Naive thymus-derived CD4-positive, alpha-beta T cell (primary cell): ENCODE data around the gene ATP13A5. TPM values are rescaled to one million over a fixed set of nuclear protein-coding genes. Genes with fewer than 3 reads are reported as not detected.

Experiments
- ATAC-seq: fragments of 150-1000 bp; cut with Tn5 transposase; 2 replicates; pipeline ENCODE4 v1.10.0; 2021; ENCODE audit warnings: mild to moderate bottlenecking, moderate library complexity
- CTCF ChIA-PET: fragments of 350-600 bp; sonication (Branson Sonifier 250); formaldehyde crosslinking; loops from one replicate; lab custom pipeline; 2021; ENCODE audit warnings: antibody characterized with exemption; lab: Charles Lee
- POLR2A ChIA-PET: fragments of 350-600 bp; sonication (Branson Sonifier 250); formaldehyde crosslinking; loops from one replicate; lab custom pipeline; 2021; ENCODE audit warnings: antibody characterized with exemption, inconsistent platforms; lab: Charles Lee
- DNase-seq, 9 donors: peaks; one replicate each; pipeline versions ENCODE4 v3.0.0 to v3.0.0-alpha.2; 2020 to 2022; ENCODE audit warnings: mixed read lengths in 1 of 9
- H3K27ac ChIP-seq: one replicate; pipeline ENCODE4 v1.7.0; 2013; ENCODE audit warnings: mild to moderate bottlenecking, low read depth, low read length, moderate library complexity
- H3K27me3 ChIP-seq, 2 donors: one replicate each; pipeline ENCODE4 v1.7.0; 2013; ENCODE audit warnings: low read length in 2 of 2, mild to moderate bottlenecking in 2 of 2, moderate library complexity in 2 of 2; ENCODE audit not compliant: control insufficient read depth in 2 of 2, insufficient read depth in 2 of 2
- H3K36me3 ChIP-seq, 3 experiments: 1 replicate in 2 of 3; 2 replicates in 1 of 3; pipeline ENCODE4 v1.7.0; 2013; ENCODE audit warnings: low read length in 3 of 3, mild to moderate bottlenecking in 3 of 3, moderate library complexity in 1 of 3; ENCODE audit not compliant: insufficient read depth in 3 of 3, control insufficient read depth in 2 of 3
- H3K4me1 ChIP-seq, 2 donors: one replicate each; pipeline ENCODE4 v1.7.0; 2013; ENCODE audit warnings: low read length in 2 of 2, mild to moderate bottlenecking in 2 of 2, moderate library complexity in 1 of 2; ENCODE audit not compliant: control insufficient read depth in 2 of 2, insufficient read depth in 2 of 2
- H3K4me3 ChIP-seq: 2 replicates; pipeline ENCODE4 v1.7.0; 2013; ENCODE audit warnings: mild to moderate bottlenecking, low read length
- H3K9me3 ChIP-seq, 3 experiments: 1 replicate in 2 of 3; 2 replicates in 1 of 3; pipeline ENCODE4 v1.7.0; 2013; ENCODE audit warnings: low read length in 3 of 3; ENCODE audit not compliant: control insufficient read depth in 2 of 3
- H3K27ac Mint-ChIP-seq, 9 donors: one replicate each; pipeline ENCODE4 v1.8.0; 2020 to 2022; ENCODE audit warnings: mixed read lengths in 9 of 9, mild to moderate bottlenecking in 8 of 9, moderate library complexity in 5 of 9, inconsistent platforms in 2 of 9
- H3K27me3 Mint-ChIP-seq, 5 donors: one replicate each; pipeline ENCODE4 v1.8.0; 2021 to 2022; ENCODE audit warnings: mixed read lengths in 5 of 5, mild to moderate bottlenecking in 1 of 5
- H3K36me3 Mint-ChIP-seq, 5 donors: one replicate each; pipeline ENCODE4 v1.8.0; 2020 to 2022; ENCODE audit warnings: mixed read lengths in 5 of 5, mild to moderate bottlenecking in 3 of 5, inconsistent platforms in 1 of 5
- H3K4me1 Mint-ChIP-seq, 7 donors: one replicate each; pipeline ENCODE4 v1.8.0; 2020 to 2022; ENCODE audit warnings: mixed read lengths in 7 of 7, mild to moderate bottlenecking in 3 of 7, inconsistent platforms in 1 of 7
- H3K4me3 Mint-ChIP-seq, 10 donors: one replicate each; pipeline ENCODE4 v1.8.0; 2020 to 2022; ENCODE audit warnings: mild to moderate bottlenecking in 10 of 10, mixed read lengths in 10 of 10, moderate library complexity in 6 of 10, inconsistent platforms in 2 of 10
- H3K9me3 Mint-ChIP-seq, 11 donors: one replicate each; pipeline ENCODE4 v1.8.0; 2020 to 2022; ENCODE audit warnings: mixed read lengths in 11 of 11, mild to moderate bottlenecking in 4 of 11, inconsistent platforms in 1 of 11, moderate library complexity in 1 of 11
- intact Hi-C, 2 donors: fragments of 100-400 bp; cut with micrococcal nuclease; formaldehyde crosslinking; loops; one replicate each; pipeline ENCODE4 v1.15.1; 2023
- polyA plus RNA-seq, 2 donors: library from polyadenylated mRNA; unstranded; fragments of 300-500 nt; fragmentation: Illumina TruSeq; gene quantifications; one replicate each; pipeline ENCODE4 v1.2.3, GENCODE V29; 2021
- total RNA-seq, 6 experiments: library from RNA in 5 of 6; stranded (reverse) in 5 of 6; gene quantifications; 1 replicate in 5 of 6; 2 replicates in 1 of 6; pipeline ENCODE4 v1.2.3 and lab custom pipeline; 2021 to 2026

ATP13A5 gene
- total and polyA plus RNA-seq, 7 experiments from 2014 or later: not detected

GRCh38 chr3:193335031-193335430, 43.5 kb downstream of the ATP13A5 start:
- no peaks in the 10 kb centered on the region for H3K4me1 ChIP-seq
- H3K4me1 Mint-ChIP-seq: no peaks in the 10 kb centered on the region
- no peak for ATAC-seq
- peaks cover 0 to 7% (median 0%) of the 10 kb centered on the region in 11 donors for H3K9me3 Mint-ChIP-seq
- intact Hi-C loops: no loop called here
- no peaks in the 10 kb centered on the region for H3K36me3 ChIP-seq
- no peaks in the 10 kb centered on the region for H3K27me3 ChIP-seq
- no peak overlapping the region for H3K27ac Mint-ChIP-seq
- ChIA-PET POLR2A (no interaction called here), CTCF (no interaction called here)
- no peak overlapping the region for H3K4me3 Mint-ChIP-seq
- H3K9me3 ChIP-seq: no peaks in the 10 kb centered on the region
- H3K4me3 ChIP-seq: no peak overlapping the region
- H3K36me3 Mint-ChIP-seq: no peaks in the 10 kb centered on the region
- no peak overlapping the region for H3K27ac ChIP-seq
- peaks cover 0 to 18% (median 6%) of the 10 kb centered on the region in 5 donors for H3K27me3 Mint-ChIP-seq
- DNase-seq: no peak

- no peak for DNase-seq
- intact Hi-C loops: no loop called here
- Histone ChIP-seq H3K27ac (no peak overlapping the region), H3K9me3 (no peaks in the 10 kb centered on the region), H3K27me3 (no peaks in the 10 kb centered on the region), H3K4me1 (no peaks in the 10 kb centered on the region), H3K4me3 (no peak overlapping the region), H3K36me3 (no peaks in the 10 kb centered on the region)
- Mint-ChIP-seq H3K27me3 (peaks cover 0 to 9% (median 5%) of the 10 kb centered on the region in 5 donors), H3K4me3 (no peak overlapping the region), H3K27ac (no peak overlapping the region), H3K9me3 (peaks cover 0 to 7% (median 0%) of the 10 kb centered on the region in 11 donors), H3K36me3 (no peaks in the 10 kb centered on the region), H3K4me1 (no peaks in the 10 kb centered on the region)
- no peak for ATAC-seq
- ChIA-PET POLR2A (no interaction called here), CTCF (interaction anchor here (1.2 kb wide), 1 partner anchor 11 kb away, joined by 3 read pairs; no protein-coding TSS in a partner anchor)
These were observed 45.3 kb downstream of the ATP13A5 start for GRCh38 chr3:193333229-193333628.

- intact Hi-C loops: no loop called here
These were observed 47.9 kb downstream of the ATP13A5 start for GRCh38 chr3:193330555-193331204.

DNA sequence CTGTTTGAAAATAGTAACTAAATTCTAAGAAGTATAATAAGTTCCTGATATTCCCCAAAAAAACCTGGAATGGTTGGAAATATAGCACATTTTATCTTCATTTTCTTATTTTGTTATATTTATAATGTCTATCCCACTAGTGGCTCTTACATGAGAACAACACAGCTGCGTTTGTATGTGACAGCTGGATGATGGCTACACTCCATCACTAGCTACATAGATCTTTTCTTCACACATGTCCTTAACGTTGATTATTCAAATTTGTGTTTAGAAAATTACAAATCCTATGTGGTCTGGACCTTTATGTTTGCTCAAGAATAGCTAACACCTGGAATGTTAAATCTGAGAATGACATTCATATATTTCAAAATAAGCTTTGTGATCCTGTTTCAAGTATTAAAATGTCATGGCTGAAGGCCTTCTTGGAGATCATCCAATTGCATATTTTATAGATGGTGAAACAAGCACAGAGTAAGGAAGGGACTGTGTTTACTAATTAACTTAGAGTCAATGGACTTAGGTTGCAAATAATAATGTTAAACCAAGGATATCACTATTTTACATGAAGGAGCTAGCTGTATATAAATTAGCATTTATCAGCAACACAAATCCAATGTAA, 60.8 kb downstream of the ATP13A5 start:
- ChIA-PET POLR2A (no interaction called here), CTCF (no interaction called here)
- no peaks in the 10 kb centered on the region for H3K27me3 ChIP-seq
- Mint-ChIP-seq H3K9me3 (peaks cover 0 to 2% (median 0%) of the 10 kb centered on the region in 11 donors), H3K36me3 (no peaks in the 10 kb centered on the region), H3K4me3 (no peak overlapping the region), H3K27me3 (peaks cover 0 to 14% (median 0%) of the 10 kb centered on the region in 5 donors), H3K4me1 (no peaks in the 10 kb centered on the region), H3K27ac (no peak overlapping the region)
- ATAC-seq: no peak
- H3K27ac ChIP-seq: no peak overlapping the region
- no peak overlapping the region for H3K4me3 ChIP-seq
- no peak for DNase-seq
- H3K4me1 ChIP-seq: no peaks in the 10 kb centered on the region
- intact Hi-C loops: no loop called here
- H3K36me3 ChIP-seq: no peaks in the 10 kb centered on the region
- no peaks in the 10 kb centered on the region for H3K9me3 ChIP-seq

More at GRCh38 chr3:193330555-193331204, 47.9 kb downstream of the ATP13A5 start:
- ChIA-PET POLR2A (no interaction called here), CTCF (no interaction called here)
- no peak overlapping the region for H3K27ac ChIP-seq
- Mint-ChIP-seq H3K4me1 (no peaks in the 10 kb centered on the region), H3K9me3 (peaks cover 0 to 4% (median 0%) of the 10 kb centered on the region in 11 donors), H3K27ac (no peak overlapping the region), H3K36me3 (no peaks in the 10 kb centered on the region), H3K4me3 (no peak overlapping the region), H3K27me3 (peaks cover 0 to 18% (median 5%) of the 10 kb centered on the region in 5 donors)
- H3K27me3 ChIP-seq: no peaks in the 10 kb centered on the region
- DNase-seq (no peak), ATAC-seq (no peak)
- no peak overlapping the region for H3K4me3 ChIP-seq
- H3K36me3 ChIP-seq: no peaks in the 10 kb centered on the region
- no peaks in the 10 kb centered on the region for H3K4me1 ChIP-seq
- no peaks in the 10 kb centered on the region for H3K9me3 ChIP-seq

- H3K9me3 ChIP-seq: no peaks in the 10 kb centered on the region
- H3K9me3 Mint-ChIP-seq: no peaks in the 10 kb centered on the region
- peaks cover 0 to 15% (median 4%) of the 10 kb centered on the region in 5 donors for H3K27me3 Mint-ChIP-seq
- DNase-seq (no peak), ATAC-seq (no peak)
- no peaks in the 10 kb centered on the region for H3K4me1 ChIP-seq
- no peak overlapping the region for H3K4me3 ChIP-seq
- H3K4me3 Mint-ChIP-seq: no peak overlapping the region
- CTCF ChIA-PET: no interaction called here
- H3K36me3 ChIP-seq: no peaks in the 10 kb centered on the region
- H3K27ac ChIP-seq: no peak overlapping the region
- intact Hi-C loops: no loop called here
- no peaks in the 10 kb centered on the region for H3K4me1 Mint-ChIP-seq
- POLR2A ChIA-PET: no interaction called here
- H3K27ac Mint-ChIP-seq: no peak overlapping the region
- H3K36me3 Mint-ChIP-seq: no peaks in the 10 kb centered on the region
- no peaks in the 10 kb centered on the region for H3K27me3 ChIP-seq
These were observed 64.4 kb downstream of the ATP13A5 start for GRCh38 chr3:193314161-193314560.

GRCh38 chr3:193313061-193313958, 65.2 kb downstream of the ATP13A5 start:
- Mint-ChIP-seq H3K9me3 (no peaks in the 10 kb centered on the region), H3K27ac (no peak overlapping the region), H3K27me3 (peaks cover 0 to 15% (median 8%) of the 10 kb centered on the region in 5 donors), H3K36me3 (no peaks in the 10 kb centered on the region), H3K4me1 (no peaks in the 10 kb centered on the region), H3K4me3 (no peak overlapping the region)
- H3K27ac ChIP-seq: no peak overlapping the region
- no peaks in the 10 kb centered on the region for H3K4me1 ChIP-seq
- ATAC-seq (no peak), DNase-seq (no peak)
- H3K36me3 ChIP-seq: no peaks in the 10 kb centered on the region
- H3K9me3 ChIP-seq: no peaks in the 10 kb centered on the region
- intact Hi-C loops: no loop called here
- ChIA-PET POLR2A (no interaction called here), CTCF (no interaction called here)
- H3K27me3 ChIP-seq: no peaks in the 10 kb centered on the region
- no peak overlapping the region for H3K4me3 ChIP-seq
